ENCODE results near the gene MMAB. TPM values are rescaled to one million over a fixed set of nuclear protein-coding genes. Genes with fewer than 3 reads are reported as not detected.

The MMAB gene
- total and polyA plus RNA-seq, 2 donors (not counting 3 experiments of a cell fraction or from before 2014, with no cell fraction given): 39.1 to 46.0 TPM

DNA sequence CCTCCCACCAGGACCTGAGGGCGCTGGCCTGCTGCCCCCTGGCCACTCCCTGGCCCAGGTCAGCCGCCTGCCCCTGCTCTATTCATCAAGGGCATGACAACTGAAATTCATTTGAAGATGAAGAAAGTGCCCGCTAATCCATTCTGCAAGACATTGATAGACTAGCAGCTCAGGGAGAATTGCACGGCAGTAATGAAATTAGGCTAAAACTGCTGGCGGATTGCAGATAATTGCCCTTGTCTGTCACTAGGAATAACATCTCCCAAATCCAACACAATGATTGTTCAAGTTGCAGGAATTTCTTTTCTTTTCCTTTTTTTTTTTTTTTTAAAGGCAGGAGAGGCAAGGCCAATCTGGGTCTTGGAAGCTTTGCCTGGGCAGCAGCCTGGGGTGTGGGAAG, 44.8 kb upstream of the MMAB start:
- DNase-seq (ENCODE audit: low read depth, low spot score) (no peak), FAIRE-seq (no peak)
- CTCF ChIA-PET: interaction anchor here (2.5 kb wide), 1 partner anchor 21 kb away, joined by 10 read pairs; no protein-coding TSS in a partner anchor
- Histone ChIP-seq H3K9me3 (replicated peaks; ENCODE audit: control insufficient read depth, insufficient read depth, low read length) (no peaks in the 10 kb centered on the region), H2AFZ (ENCODE audit: low read depth, low read length) (no peak overlapping the region), H3K27me3 (ENCODE audit: control insufficient read depth in 2 of 2, insufficient read depth in 2 of 2, low read length in 2 of 2) (peaks cover 0 to 11% of the 10 kb centered on the region in 2 experiments), H3K27ac (ENCODE audit: insufficient read depth, low read depth, low read length) (no peak overlapping the region), H3K9ac (replicated peaks; ENCODE audit: extremely low read depth, insufficient read depth, low read length) (no peak overlapping the region), H3K9me1 (replicated peaks; ENCODE audit: control insufficient read depth, extremely low read depth, insufficient read depth, low read length) (no peaks in the 10 kb centered on the region), H3K79me2 (ENCODE audit: control insufficient read depth, insufficient read depth, low read length) (no peaks in the 10 kb centered on the region), H3K36me3 (ENCODE audit: control insufficient read depth in 2 of 2, extremely low read depth in 1 of 2, insufficient read depth in 2 of 2, low read length in 2 of 2) (no peaks in the 10 kb centered on the region), H3K4me2 (ENCODE audit: insufficient read depth, low read length) (no peak overlapping the region), H4K20me1 (replicated peaks; ENCODE audit: control insufficient read depth, extremely low read depth, insufficient read depth, low read length) (no peaks in the 10 kb centered on the region), H3K4me1 (ENCODE audit: control insufficient read depth, extremely low read depth, insufficient read depth, low read length) (no peaks in the 10 kb centered on the region), H3K4me3 (replicated peaks in 1 of 3; ENCODE audit: insufficient read depth in 1 of 3, low read depth in 1 of 3, low read length in 3 of 3) (no peak overlapping the region)
- no TSS peak for BruUV-seq (replicated peaks)
- TF ChIP-seq POLR2AphosphoS5 (IDR thresholded peaks at IDR 0.05; ENCODE audit: insufficient read depth, low read depth, low read length): no peak
- TF ChIP-seq FOS (IDR thresholded peaks at IDR 0.05; ENCODE audit: borderline replicate concordance, insufficient read depth, low read length): no peak
- TF ChIP-seq POLR2A (IDR thresholded peaks at IDR 0.05; ENCODE audit: low read depth, low read length): no peak
- TF ChIP-seq GATA2 (IDR thresholded peaks at IDR 0.05; ENCODE audit: insufficient read depth, insufficient read length, low read depth, low read length): no peak
- TF ChIP-seq, protein P1, sequence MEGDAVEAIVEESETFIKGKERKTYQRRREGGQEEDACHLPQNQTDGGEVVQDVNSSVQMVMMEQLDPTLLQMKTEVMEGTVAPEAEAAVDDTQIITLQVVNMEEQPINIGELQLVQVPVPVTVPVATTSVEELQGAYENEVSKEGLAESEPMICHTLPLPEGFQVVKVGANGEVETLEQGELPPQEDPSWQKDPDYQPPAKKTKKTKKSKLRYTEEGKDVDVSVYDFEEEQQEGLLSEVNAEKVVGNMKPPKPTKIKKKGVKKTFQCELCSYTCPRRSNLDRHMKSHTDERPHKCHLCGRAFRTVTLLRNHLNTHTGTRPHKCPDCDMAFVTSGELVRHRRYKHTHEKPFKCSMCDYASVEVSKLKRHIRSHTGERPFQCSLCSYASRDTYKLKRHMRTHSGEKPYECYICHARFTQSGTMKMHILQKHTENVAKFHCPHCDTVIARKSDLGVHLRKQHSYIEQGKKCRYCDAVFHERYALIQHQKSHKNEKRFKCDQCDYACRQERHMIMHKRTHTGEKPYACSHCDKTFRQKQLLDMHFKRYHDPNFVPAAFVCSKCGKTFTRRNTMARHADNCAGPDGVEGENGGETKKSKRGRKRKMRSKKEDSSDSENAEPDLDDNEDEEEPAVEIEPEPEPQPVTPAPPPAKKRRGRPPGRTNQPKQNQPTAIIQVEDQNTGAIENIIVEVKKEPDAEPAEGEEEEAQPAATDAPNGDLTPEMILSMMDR (IDR thresholded peaks at IDR 0.05; ENCODE audit: extremely low read depth in 1 of 2, insufficient read depth in 1 of 2, low read depth in 1 of 2, low read length in 2 of 2): no peak
- TF ChIP-seq EZH2 (IDR thresholded peaks at IDR 0.05; ENCODE audit: borderline replicate concordance, low read depth, low read length, severe bottlenecking): no peak
- TF ChIP-seq, protein P2, sequence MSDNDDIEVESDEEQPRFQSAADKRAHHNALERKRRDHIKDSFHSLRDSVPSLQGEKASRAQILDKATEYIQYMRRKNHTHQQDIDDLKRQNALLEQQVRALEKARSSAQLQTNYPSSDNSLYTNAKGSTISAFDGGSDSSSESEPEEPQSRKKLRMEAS (IDR thresholded peaks at IDR 0.05; ENCODE audit: insufficient read depth, insufficient read length): no peak
- no peak for TF ChIP-seq MYC (IDR thresholded peaks at IDR 0.05; ENCODE audit: low read depth, low read length)
- no peak for TF ChIP-seq JUN (IDR thresholded peaks at IDR 0.05; ENCODE audit: borderline replicate concordance, insufficient read depth, insufficient read length, low read depth)
- intact Hi-C loops (cut with micrococcal nuclease) (no loop called here), dilution Hi-C loops (cut with MboI; ENCODE audit: extremely low pct_ligation_motif_present, low sequenced_read_pairs) (no loop called here)
- POLR2A ChIA-PET: no interaction called here

Data from endothelial cell of umbilical vein (primary cell).